OCI-LY3 (cell line): ENCODE data around the gene AGAP1.

Source experiments
- H2AFZ ChIP-seq: fragments of 200-600, 300-600 bp; shearing (Covaris generic); 2 replicates; pipeline ENCODE4 v1.6.0; 2014; ENCODE audit warnings: antibody characterized with exemption, low read depth, low read length
- H3K27ac ChIP-seq: fragments of 200-600, 300-600 bp; sonication (generic); 2 replicates; pipeline ENCODE4 v1.5.1; 2014; ENCODE audit warnings: mild to moderate bottlenecking, low read length, moderate library complexity, mixed read lengths
- H3K27me3 ChIP-seq: fragments of 200-600, 300-600 bp; sonication (generic); 2 replicates; pipeline ENCODE4 v1.6.1; 2014; ENCODE audit warnings: low read depth, low read length, mixed read lengths
- H3K36me3 ChIP-seq: fragments of 200-600, 300-600 bp; sonication (generic); replicated peaks from 2 replicates; pipeline ENCODE3; 2014; ENCODE audit warnings: low read depth, low read length, mixed read lengths
- H3K4me1 ChIP-seq: fragments of 300-600, 200-600 bp; sonication (generic); 2 replicates; pipeline ENCODE4 v1.6.1; 2014; ENCODE audit warnings: low read length, mixed read lengths
- H3K4me2 ChIP-seq: fragments of 200-600, 300-600 bp; sonication (generic); 2 replicates; pipeline ENCODE4 v1.6.1; 2014; ENCODE audit warnings: low read length, mixed read lengths
- H3K4me3 ChIP-seq: fragments of 300-600, 200-600 bp; sonication (generic); 2 replicates; pipeline ENCODE4 v1.5.1; 2014; ENCODE audit warnings: antibody characterized with exemption, mild to moderate bottlenecking, low read length, moderate library complexity
- H3K79me2 ChIP-seq: fragments of 300-600, 200-600 bp; shearing (Covaris generic); 2 replicates; pipeline ENCODE4 v1.6.1; 2014; ENCODE audit warnings: mild to moderate bottlenecking, low read length, mixed read lengths
- H3K9ac ChIP-seq: fragments of 300-600, 200-600 bp; shearing (Covaris generic); 2 replicates; pipeline ENCODE4 v1.6.0; 2014; ENCODE audit warnings: mild to moderate bottlenecking, low read length, moderate library complexity
- H3K9me3 ChIP-seq: fragments of 200-600, 300-600 bp; shearing (Covaris generic); 2 replicates; pipeline ENCODE4 v1.6.1; 2014; ENCODE audit warnings: low read length, mixed read lengths; ENCODE audit not compliant: insufficient read depth
- H4K20me1 ChIP-seq: fragments of 200-600, 300-600 bp; sonication (generic); 2 replicates; pipeline ENCODE4 v1.6.1; 2016; ENCODE audit warnings: low read length, mixed read lengths; ENCODE audit not compliant: insufficient read depth
- CTCF ChIP-seq: fragments of 200-600, 300-600 bp; sonication (generic); IDR thresholded peaks from 2 replicates; pipeline ENCODE4 v1.5.1; 2014; ENCODE audit warnings: antibody characterized with exemption, low read length, low read depth
- EZH2phosphoT487 ChIP-seq: fragments of 200-600 bp; shearing (Covaris generic); IDR thresholded peaks from 2 replicates; pipeline ENCODE4 v1.6.1; 2018; ENCODE audit warnings: antibody characterized with exemption, mixed run types, low read depth

AGAP1 gene

GRCh38 chr2:236146436-236146835 is 652.6 kb downstream of the AGAP1 start:
- no peaks in the 10 kb centered on the region for H3K9me3 ChIP-seq
- no peak for TF ChIP-seq EZH2phosphoT487
- TF ChIP-seq CTCF: no peak

GRCh38 chr2:236155406-236155805 is 661.6 kb downstream of the AGAP1 start:
- no peak for TF ChIP-seq CTCF
- no peak for TF ChIP-seq EZH2phosphoT487
- no peaks in the 10 kb centered on the region for H4K20me1 ChIP-seq
- no peaks in the 10 kb centered on the region for H3K27me3 ChIP-seq
- H3K4me3 ChIP-seq: no peak overlapping the region
- no peaks in the 10 kb centered on the region for H3K36me3 ChIP-seq
- H3K79me2 ChIP-seq: no peaks in the 10 kb centered on the region
- no peak overlapping the region for H2AFZ ChIP-seq
- no peaks in the 10 kb centered on the region for H3K4me1 ChIP-seq
- H3K9me3 ChIP-seq: no peaks in the 10 kb centered on the region
- no peak overlapping the region for H3K4me2 ChIP-seq
- no peak overlapping the region for H3K9ac ChIP-seq
- no peak overlapping the region for H3K27ac ChIP-seq

More at GRCh38 chr2:236146436-236146835, 652.6 kb downstream of the AGAP1 start:
- Histone ChIP-seq H3K79me2 (no peaks in the 10 kb centered on the region), H3K27me3 (no peaks in the 10 kb centered on the region), H4K20me1 (no peaks in the 10 kb centered on the region), H3K27ac (no peak overlapping the region), H3K36me3 (no peaks in the 10 kb centered on the region), H2AFZ (no peak overlapping the region), H3K9ac (no peak overlapping the region), H3K4me1 (no peaks in the 10 kb centered on the region), H3K4me2 (no peak overlapping the region), H3K4me3 (no peak overlapping the region)

- Histone ChIP-seq H3K9ac (no peak overlapping the region), H3K79me2 (no peaks in the 10 kb centered on the region), H3K9me3 (no peaks in the 10 kb centered on the region), H3K27me3 (no peaks in the 10 kb centered on the region), H3K36me3 (no peaks in the 10 kb centered on the region), H4K20me1 (no peaks in the 10 kb centered on the region), H3K4me1 (no peaks in the 10 kb centered on the region), H3K4me2 (no peak overlapping the region), H3K4me3 (no peak overlapping the region), H2AFZ (no peak overlapping the region), H3K27ac (no peak overlapping the region)
- TF ChIP-seq EZH2phosphoT487 (no peak), CTCF (no peak)
Observed at GRCh38 chr2:236156095-236156859, 662.4 kb downstream of the AGAP1 start.

- Histone ChIP-seq H3K4me2 (no peak overlapping the region), H3K27me3 (no peaks in the 10 kb centered on the region), H2AFZ (no peak overlapping the region), H3K36me3 (no peaks in the 10 kb centered on the region), H3K27ac (no peak overlapping the region), H3K4me1 (no peaks in the 10 kb centered on the region), H4K20me1 (no peaks in the 10 kb centered on the region), H3K4me3 (no peak overlapping the region), H3K9me3 (no peaks in the 10 kb centered on the region), H3K9ac (no peak overlapping the region), H3K79me2 (no peaks in the 10 kb centered on the region)
- no peak for TF ChIP-seq EZH2phosphoT487
- TF ChIP-seq CTCF: no peak
Observed at GRCh38 chr2:236156860-236157194, 663.0 kb downstream of the AGAP1 start.
